ENCODE results near the gene EFCAB6.
A peak's percentile ranks its signal among the peaks of the same experiment; 100 is the strongest.
"Not testable (repeated sequence)": the region's sequence is repeated elsewhere in the genome, so short reads cannot be mapped to it uniquely, and the experiment has no call there.

The EFCAB6 gene

GRCh38 chr22:43689356-43689755, 122.7 kb downstream of the EFCAB6 start:
- no peak for DNase-seq

GRCh38 chr22:43682851-43683250, 129.3 kb downstream of the EFCAB6 start:
- DNase-seq, result no peak

- no peak for DNase-seq
These were observed 130.3 kb downstream of the EFCAB6 start for GRCh38 chr22:43681731-43682360.

GRCh38 chr22:43670513-43670912, 141.6 kb downstream of the EFCAB6 start:
- no peak for DNase-seq

GRCh38 chr22:43669190-43669589, 142.9 kb downstream of the EFCAB6 start:
- DNase-seq, result no peak

- DNase-seq, result no peak
These were observed 144.4 kb downstream of the EFCAB6 start for GRCh38 chr22:43667656-43668055.

GRCh38 chr22:43666457-43666856, 145.6 kb downstream of the EFCAB6 start:
- DNase-seq, result no peak

GRCh38 chr22:43658823-43659222, 153.3 kb downstream of the EFCAB6 start:
- no peak for DNase-seq

- DNase-seq, result not testable (repeated sequence)
These were observed 155.5 kb downstream of the EFCAB6 start for GRCh38 chr22:43656581-43656980.

GRCh38 chr22:43654271-43654670, 157.8 kb downstream of the EFCAB6 start:
- no peak for DNase-seq

GRCh38 chr22:43652845-43653244, 159.3 kb downstream of the EFCAB6 start:
- no peak for DNase-seq

GRCh38 chr22:43643387-43643786, 168.7 kb downstream of the EFCAB6 start:
- peak; percentile 3 for DNase-seq

GRCh38 chr22:43642319-43643206, 169.5 kb downstream of the EFCAB6 start:
- peak; percentile 53 for DNase-seq

- DNase-seq, result no peak
These were observed 172.7 kb downstream of the EFCAB6 start for GRCh38 chr22:43639228-43639948.

GRCh38 chr22:43637275-43638260, 174.5 kb downstream of the EFCAB6 start:
- no peak for DNase-seq

- DNase-seq, result no peak
These were observed 176.0 kb downstream of the EFCAB6 start for GRCh38 chr22:43636086-43636485.

- no peak for DNase-seq
These were observed 177.0 kb downstream of the EFCAB6 start for GRCh38 chr22:43635101-43635500.

GRCh38 chr22:43634316-43634715, 177.8 kb downstream of the EFCAB6 start:
- no peak for DNase-seq

GRCh38 chr22:43633631-43634285, 178.3 kb downstream of the EFCAB6 start:
- DNase-seq, result no peak

GRCh38 chr22:43631846-43632245, 180.3 kb downstream of the EFCAB6 start:
- DNase-seq, result no peak

GRCh38 chr22:43631201-43631600, 180.9 kb downstream of the EFCAB6 start:
- DNase-seq, result no peak

GRCh38 chr22:43630451-43630850, 181.7 kb downstream of the EFCAB6 start:
- no peak for DNase-seq

All from hematopoietic multipotent progenitor cell treated with erythropoietin and hydrocortisone succinate and interleukin-3 and kit ligand, for 4 days (in vitro differentiated cells).